ENCODE results near the gene MACROD2.

Gene MACROD2

GRCh38 chr20:14570811-14571210, 575.5 kb downstream of the MACROD2 start:
- DNase-seq (ENCODE audit: low read depth in 3 of 3, low spot score in 1 of 3) = no peak

GRCh38 chr20:14573676-14574075, 578.4 kb downstream of the MACROD2 start:
- DNase-seq (ENCODE audit: low read depth in 3 of 3, low spot score in 1 of 3) = no peak

GRCh38 chr20:14576196-14576877, 581.0 kb downstream of the MACROD2 start:
- DNase-seq (ENCODE audit: low read depth in 3 of 3, low spot score in 1 of 3) = no peak

GRCh38 chr20:14580418-14581074, 585.2 kb downstream of the MACROD2 start:
- DNase-seq (ENCODE audit: low read depth in 3 of 3, low spot score in 1 of 3) = no peak

GRCh38 chr20:14581731-14582130, 586.4 kb downstream of the MACROD2 start:
- no peak for DNase-seq (ENCODE audit: low read depth in 3 of 3, low spot score in 1 of 3)

GRCh38 chr20:14582855-14583254, 587.5 kb downstream of the MACROD2 start:
- DNase-seq (ENCODE audit: low read depth in 3 of 3, low spot score in 1 of 3) = no peak

- DNase-seq (ENCODE audit: low read depth in 3 of 3, low spot score in 1 of 3) = no peak
Observed at GRCh38 chr20:14583413-14583812, 588.1 kb downstream of the MACROD2 start.

GRCh38 chr20:14589383-14589782, 594.1 kb downstream of the MACROD2 start:
- DNase-seq (ENCODE audit: low read depth in 3 of 3, low spot score in 1 of 3) = no peak

- DNase-seq (ENCODE audit: low read depth in 3 of 3, low spot score in 1 of 3) = no peak
Observed at GRCh38 chr20:14595051-14595450, 599.7 kb downstream of the MACROD2 start.

- no peak for DNase-seq (ENCODE audit: low read depth in 3 of 3, low spot score in 1 of 3)
Observed at GRCh38 chr20:14597206-14597715, 601.9 kb downstream of the MACROD2 start.

GRCh38 chr20:14599613-14600012, 604.3 kb downstream of the MACROD2 start:
- DNase-seq (ENCODE audit: low read depth in 3 of 3, low spot score in 1 of 3) = no peak

- no peak for DNase-seq (ENCODE audit: low read depth in 3 of 3, low spot score in 1 of 3)
Observed at GRCh38 chr20:14600527-14600926, 605.2 kb downstream of the MACROD2 start.

- DNase-seq (ENCODE audit: low read depth in 3 of 3, low spot score in 1 of 3) = no peak
Observed at GRCh38 chr20:14604143-14604542, 608.8 kb downstream of the MACROD2 start.

- no peak for DNase-seq (ENCODE audit: low read depth in 3 of 3, low spot score in 1 of 3)
Observed at GRCh38 chr20:14609328-14610221, 614.3 kb downstream of the MACROD2 start.

GRCh38 chr20:14611479-14611878, 616.2 kb downstream of the MACROD2 start:
- no peak for DNase-seq (ENCODE audit: low read depth in 3 of 3, low spot score in 1 of 3)

- no peak for DNase-seq (ENCODE audit: low read depth in 3 of 3, low spot score in 1 of 3)
Observed at GRCh38 chr20:14612391-14612790, 617.1 kb downstream of the MACROD2 start.

GRCh38 chr20:14616003-14616402, 620.7 kb downstream of the MACROD2 start:
- no peak for DNase-seq (ENCODE audit: low read depth in 3 of 3, low spot score in 1 of 3)

- no peak for DNase-seq (ENCODE audit: low read depth in 3 of 3, low spot score in 1 of 3)
Observed at GRCh38 chr20:14617123-14617522, 621.8 kb downstream of the MACROD2 start.

GRCh38 chr20:14619411-14619810, 624.1 kb downstream of the MACROD2 start:
- DNase-seq (ENCODE audit: low read depth in 3 of 3, low spot score in 1 of 3) = no peak

GRCh38 chr20:14622796-14623195, 627.5 kb downstream of the MACROD2 start:
- DNase-seq (ENCODE audit: low read depth in 3 of 3, low spot score in 1 of 3) = no peak

- no peak for DNase-seq (ENCODE audit: low read depth in 3 of 3, low spot score in 1 of 3)
Observed at GRCh38 chr20:14631011-14631410, 635.7 kb downstream of the MACROD2 start.

- no peak for DNase-seq (ENCODE audit: low read depth in 3 of 3, low spot score in 1 of 3)
Observed at GRCh38 chr20:14632906-14633305, 637.6 kb downstream of the MACROD2 start.
